ENCODE results near the gene LRP4.

DNA sequence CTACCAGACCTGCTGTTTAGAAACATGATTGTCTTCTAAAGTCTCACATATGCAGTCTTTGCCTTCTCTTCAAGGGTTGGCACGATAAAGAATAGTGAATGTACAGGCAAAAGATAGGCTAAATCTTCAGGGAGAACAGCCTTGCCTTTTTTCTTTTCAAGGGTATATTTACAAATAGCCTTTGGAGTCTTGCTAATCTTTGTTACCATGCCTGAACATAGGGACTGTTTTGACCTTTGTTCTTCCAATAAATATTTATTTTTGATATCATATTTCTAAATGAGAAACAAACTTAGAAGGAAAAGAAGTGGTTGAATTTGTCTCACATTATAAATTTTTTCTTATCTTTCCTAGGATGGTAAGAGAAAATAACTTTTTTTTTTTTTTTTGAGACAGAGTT is 30.9 kb upstream of the LRP4 start:
- TF ChIP-seq, protein P1, sequence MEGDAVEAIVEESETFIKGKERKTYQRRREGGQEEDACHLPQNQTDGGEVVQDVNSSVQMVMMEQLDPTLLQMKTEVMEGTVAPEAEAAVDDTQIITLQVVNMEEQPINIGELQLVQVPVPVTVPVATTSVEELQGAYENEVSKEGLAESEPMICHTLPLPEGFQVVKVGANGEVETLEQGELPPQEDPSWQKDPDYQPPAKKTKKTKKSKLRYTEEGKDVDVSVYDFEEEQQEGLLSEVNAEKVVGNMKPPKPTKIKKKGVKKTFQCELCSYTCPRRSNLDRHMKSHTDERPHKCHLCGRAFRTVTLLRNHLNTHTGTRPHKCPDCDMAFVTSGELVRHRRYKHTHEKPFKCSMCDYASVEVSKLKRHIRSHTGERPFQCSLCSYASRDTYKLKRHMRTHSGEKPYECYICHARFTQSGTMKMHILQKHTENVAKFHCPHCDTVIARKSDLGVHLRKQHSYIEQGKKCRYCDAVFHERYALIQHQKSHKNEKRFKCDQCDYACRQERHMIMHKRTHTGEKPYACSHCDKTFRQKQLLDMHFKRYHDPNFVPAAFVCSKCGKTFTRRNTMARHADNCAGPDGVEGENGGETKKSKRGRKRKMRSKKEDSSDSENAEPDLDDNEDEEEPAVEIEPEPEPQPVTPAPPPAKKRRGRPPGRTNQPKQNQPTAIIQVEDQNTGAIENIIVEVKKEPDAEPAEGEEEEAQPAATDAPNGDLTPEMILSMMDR (conservative IDR thresholded peaks at IDR 0.05 in 1 of 2, IDR thresholded peaks at IDR 0.05 in 1 of 2; ENCODE audit: low read depth in 1 of 2, low read length in 2 of 2), result no peak
- no peak for TF ChIP-seq EZH2 (IDR thresholded peaks at IDR 0.05; ENCODE audit: low read length, missing control alignments)
